ENCODE data around the gene EFCAB8.
"Not testable (repeated sequence)": the region's sequence is repeated elsewhere in the genome, so short reads cannot be mapped to it uniquely, and the experiment has no call there.

The EFCAB8 gene

DNA sequence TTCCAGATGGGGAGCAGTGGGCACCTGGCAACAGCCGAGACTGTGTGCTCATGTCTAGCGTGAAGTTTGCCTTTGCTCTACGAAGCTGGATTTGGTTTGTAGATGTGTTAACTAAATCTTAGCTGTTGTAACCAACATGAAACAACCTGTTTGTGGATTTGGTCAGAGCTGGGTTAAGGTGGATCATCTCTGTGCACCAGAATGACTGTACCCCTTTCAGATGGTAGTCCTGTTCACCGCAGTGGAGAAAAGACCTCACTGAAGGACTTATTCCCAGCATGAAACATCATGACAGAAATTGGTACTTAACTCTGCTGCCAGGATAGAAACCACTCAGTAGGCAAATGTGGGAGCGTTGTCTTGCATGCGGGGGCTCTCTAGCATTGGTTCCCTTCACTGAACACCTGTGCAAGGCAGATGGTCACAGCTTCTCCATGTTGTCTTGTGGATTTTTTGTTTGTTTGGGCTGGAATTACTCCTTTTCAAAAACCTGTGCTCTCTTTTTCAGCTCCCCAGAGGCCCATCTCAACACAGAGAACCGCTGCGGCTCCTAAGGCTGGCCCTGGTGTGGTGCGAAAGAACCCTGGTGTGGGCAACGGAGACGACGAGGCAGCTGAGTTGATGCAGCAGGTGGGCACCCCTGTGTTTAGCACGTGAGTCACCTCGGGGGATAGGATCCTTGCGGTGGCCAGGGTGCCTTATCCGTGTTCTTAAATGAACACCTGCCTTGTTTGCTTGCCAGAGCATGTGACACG, 19.3 kb upstream of the EFCAB8 start:
- DNase-seq (ENCODE audit: insufficient read length, low spot score) (no peak), FAIRE-seq (no peak)

DNA sequence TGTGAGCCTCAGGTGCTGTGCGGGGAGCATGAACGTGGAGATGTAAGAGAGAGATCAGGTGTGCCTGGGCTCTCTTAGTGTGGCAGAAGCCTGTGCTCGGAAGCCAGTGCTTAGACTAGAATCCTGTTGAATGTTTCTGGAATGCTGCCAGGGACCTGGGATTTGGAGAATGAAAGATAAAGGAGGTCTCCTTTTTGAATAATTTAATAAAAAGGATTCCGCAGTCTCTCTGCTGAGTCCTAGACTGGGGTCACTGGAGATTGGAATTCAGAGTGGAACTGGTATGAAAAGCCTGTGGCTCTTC, 18.8 kb upstream of the EFCAB8 start:
- DNase-seq (ENCODE audit: insufficient read length, low spot score) (no peak), FAIRE-seq (no peak)

DNA sequence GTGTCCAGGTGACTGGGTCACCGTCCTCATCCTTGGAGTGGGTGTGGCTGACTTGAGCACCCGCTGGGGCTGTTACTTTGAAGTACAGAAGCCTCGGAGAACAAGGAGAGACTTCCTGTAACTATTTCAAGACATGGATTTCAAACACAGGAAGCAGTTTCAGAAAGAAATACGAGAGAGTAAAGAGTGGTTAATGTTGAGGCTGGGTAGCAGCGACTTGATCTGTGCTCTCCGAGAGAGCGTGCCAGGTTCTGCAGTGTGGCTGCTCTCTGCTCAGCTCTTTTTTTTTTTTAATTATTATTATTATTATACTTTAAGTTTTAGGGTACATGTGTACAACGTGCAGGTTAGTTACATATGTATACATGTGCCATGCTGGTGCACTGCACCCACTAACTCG, 17.5 kb upstream of the EFCAB8 start:
- FAIRE-seq (no peak), DNase-seq (ENCODE audit: insufficient read length, low spot score) (no peak)

DNA sequence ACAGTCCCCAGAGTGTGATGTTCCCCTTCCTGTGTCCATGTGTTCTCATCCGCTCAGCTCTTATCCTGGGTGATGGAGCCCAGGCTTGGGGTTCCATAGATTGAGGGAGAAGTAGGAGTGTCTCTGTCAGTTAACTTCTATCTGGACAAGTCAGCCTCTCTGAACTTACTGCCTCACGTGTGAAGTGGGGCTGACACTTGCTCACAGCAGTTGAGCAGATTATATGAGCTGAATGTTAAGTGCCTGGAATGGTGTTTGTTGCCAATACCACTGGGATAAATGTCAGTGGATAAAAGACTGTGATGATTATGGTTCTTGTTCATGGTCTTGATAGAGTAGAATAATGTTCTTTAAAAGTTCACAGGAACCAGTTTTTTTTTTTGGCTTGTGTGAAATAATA, 17.1 kb upstream of the EFCAB8 start:
- FAIRE-seq (no peak), DNase-seq (ENCODE audit: insufficient read length, low spot score) (no peak)

DNA sequence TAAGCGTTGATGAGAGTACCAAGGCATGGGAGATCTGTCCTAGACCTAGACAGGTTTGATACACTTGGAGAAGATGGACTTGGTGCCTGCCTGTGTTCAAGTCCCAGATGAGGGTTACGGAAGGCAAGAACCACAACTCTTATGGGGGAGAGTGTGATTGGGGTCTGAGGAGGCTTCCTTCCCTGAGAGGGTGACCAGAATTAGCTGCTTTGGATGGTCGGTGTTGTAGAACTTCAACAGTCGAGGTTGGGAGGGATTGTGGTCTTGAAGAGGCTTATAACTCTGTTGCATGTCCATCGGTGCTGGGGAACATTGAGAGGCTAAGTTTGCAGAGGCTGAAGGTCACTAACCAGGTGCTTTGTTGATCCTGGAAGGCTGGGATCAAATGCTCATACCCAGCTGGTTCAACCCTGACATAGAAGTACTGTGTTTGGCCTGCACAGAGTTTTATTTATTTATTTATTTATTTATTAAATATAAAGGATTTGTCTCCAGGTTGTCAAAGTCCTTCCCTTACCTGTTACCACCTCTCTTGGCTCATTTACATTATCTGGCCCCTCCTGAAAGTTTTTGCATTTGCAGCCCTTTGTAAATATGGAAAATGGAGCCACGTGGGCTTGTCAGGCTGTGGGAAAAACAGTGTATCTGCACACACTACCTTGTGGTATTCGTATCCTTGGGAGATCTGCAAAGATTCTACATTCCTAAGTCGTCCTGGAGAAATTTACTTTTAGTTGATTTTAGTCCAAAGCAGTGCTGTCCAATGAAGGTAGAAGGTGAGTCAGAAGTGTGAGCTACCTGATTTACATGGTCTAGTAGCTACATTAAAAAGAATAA, 15.8 kb upstream of the EFCAB8 start:
- no peak for FAIRE-seq

DNA sequence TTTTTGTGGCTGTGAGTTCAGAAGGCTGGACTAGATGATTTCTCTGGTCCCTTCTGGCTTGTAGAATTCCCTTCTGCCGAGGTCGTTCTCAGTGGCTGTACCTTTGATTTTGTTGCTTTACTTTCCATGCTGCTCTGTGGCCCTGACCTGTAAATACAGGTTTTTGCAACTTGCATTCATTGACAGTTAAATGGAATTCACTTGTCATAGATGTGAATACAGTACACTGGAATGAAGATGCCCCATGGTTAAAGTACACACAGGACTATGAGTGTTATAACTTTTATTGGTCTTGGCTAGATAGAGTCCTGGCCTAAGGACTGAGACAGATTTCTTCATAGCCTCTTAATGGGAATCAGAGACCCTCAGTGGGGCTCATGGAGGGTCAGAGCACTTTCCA, 12.9 kb upstream of the EFCAB8 start:
- FAIRE-seq (no peak), DNase-seq (ENCODE audit: insufficient read length, low spot score) (no peak)

More for the DNA sequence above, 15.8 kb upstream of the EFCAB8 start:
- no peak for DNase-seq (ENCODE audit: insufficient read length, low spot score)

DNA sequence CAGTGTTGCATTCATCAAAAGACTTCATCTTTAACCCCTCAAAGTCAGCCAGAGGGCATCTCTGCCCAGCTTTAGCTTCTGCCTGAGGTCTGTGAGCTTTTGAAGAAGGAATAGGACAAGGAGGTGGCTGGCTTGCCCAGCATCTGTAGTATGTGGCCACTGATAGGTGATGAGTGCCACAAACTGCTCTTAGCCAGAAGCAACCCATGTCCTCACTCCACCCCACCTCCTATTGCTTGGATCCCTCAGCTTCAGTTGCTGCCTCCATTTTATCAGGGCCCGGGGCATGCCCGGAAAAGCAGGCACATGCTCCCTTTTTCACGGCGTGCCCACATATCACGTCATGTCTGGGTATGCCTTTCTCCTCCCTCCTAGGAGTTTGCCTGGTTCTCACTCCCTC, 11.9 kb upstream of the EFCAB8 start:
- DNase-seq (ENCODE audit: insufficient read length, low spot score) = no peak
- FAIRE-seq = no peak

DNA sequence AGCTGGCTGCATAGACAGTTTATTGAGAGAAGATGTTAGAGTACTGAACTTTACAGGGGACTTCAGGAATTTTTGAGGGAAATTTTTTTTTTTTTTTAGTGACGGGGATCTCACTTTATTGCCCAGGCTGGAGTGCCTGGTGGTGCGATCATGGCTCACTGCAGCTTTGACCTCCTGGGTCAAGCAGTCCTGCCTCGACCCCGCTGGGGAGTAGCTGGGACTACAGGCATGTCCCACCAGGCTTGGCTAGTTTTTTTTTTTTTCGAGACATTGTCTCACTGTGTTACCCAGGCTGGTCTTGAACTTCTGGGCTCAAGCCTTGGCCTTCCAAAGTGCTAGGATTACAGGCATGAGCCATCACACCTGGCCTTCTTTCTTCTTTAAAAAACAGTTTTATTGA, 10.8 kb upstream of the EFCAB8 start:
- FAIRE-seq = no peak
- no peak for DNase-seq (ENCODE audit: insufficient read length, low spot score)

DNA sequence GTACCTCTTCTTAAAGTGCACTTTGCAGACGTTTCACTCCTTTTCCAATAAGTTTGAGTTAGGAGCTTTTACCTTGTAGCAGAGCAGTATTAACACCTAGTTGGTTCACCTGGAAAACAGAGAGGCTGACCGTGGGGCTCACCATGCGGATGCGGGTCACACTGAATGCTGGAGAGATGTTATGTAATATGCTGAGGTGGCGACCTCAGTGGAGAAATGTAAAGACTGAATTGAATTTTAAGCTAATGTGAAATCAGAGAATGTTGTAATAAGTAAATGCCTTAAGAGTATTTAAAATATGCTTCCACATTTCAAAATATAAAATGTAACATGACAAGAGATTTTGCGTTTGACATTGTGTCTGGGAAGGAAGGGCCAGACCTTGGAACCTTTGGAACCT, 9.9 kb upstream of the EFCAB8 start:
- FAIRE-seq (no peak), DNase-seq (ENCODE audit: insufficient read length, low spot score) (no peak)

DNA sequence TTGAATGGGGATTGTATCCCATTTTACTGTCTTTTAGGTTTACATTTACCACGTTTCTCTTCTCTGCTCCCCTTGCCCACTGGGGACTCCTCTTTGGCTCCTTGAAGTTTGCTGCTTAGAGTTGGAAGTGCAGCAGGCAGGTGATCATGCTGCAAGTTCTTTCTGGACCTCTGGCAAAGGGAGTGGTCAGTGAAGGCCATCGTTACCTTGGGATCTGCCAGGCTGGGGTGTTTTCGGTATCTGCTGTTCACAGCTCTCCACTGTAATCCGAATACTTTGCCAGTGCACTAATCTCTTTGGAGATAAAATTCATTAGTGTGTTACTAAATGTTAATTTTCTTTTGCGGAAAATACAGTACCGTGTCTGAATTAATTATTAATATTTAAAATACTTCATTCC, 9.1 kb upstream of the EFCAB8 start:
- DNase-seq (ENCODE audit: insufficient read length, low spot score) = no peak

DNA sequence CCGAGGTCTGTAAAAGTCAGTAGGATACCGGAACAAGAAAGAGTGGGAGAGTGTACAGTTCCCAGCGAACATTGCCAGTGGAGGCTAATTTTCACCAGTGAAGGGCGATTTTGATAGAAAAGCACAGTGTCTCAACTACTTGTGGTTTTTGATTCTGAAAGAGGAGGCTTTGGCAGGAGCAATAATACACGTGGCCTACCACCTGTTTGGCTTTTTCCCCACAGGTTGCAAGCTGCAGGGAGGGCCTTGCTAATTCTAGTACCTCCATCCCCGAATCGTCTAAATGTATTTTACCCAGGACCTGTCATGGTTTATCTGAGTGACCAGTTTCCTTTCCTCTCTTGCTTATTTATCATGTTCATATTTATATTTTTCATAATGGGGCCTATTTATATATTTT, 3.3 kb upstream of the EFCAB8 start:
- no peak for FAIRE-seq
- DNase-seq (ENCODE audit: insufficient read length, low spot score) = no peak

More for the DNA sequence above, 9.1 kb upstream of the EFCAB8 start:
- FAIRE-seq = no peak

DNA sequence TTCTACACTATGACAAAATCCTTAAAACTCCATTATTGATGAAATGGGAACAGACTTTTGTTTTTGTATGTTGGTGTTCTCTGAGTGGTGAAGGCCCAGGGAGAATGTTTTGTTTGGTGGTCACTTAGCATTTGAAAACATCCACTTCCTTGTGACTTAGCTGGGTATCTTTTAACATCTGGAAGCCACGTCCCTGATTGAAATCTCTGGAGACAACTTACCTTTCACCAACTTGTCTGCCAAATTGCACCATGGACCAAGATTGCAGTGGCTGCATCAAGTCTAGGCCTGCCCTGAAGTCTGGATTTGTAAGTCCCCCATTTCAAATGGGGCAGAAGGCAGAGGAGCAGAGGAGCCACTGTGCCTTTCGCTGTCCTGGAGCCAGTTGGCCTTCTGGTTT, 534 bp upstream of the EFCAB8 start:
- FAIRE-seq (no peak), DNase-seq (ENCODE audit: insufficient read length, low spot score) (no peak)

DNA sequence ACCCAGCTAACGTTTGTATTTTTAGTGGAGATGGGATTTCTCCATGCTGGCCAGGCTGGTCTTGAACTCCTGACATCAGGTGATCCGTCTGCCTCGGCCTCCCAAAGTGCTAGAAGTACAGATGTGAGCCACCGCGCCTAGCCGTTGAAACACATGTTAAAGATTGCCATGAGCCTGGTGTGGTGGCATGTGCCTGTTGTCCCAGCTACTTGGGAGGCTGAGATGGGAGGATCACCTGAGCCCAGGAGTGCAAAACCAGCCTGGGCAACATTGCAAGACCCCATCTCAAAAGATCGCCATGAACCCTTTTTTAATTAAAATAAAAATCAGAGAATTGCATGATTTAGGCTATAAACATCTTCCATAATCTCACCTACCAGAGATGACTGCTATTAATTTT, 2.7 kb downstream of the EFCAB8 start:
- no peak for DNase-seq (ENCODE audit: insufficient read length, low spot score)
- FAIRE-seq = no peak

DNA sequence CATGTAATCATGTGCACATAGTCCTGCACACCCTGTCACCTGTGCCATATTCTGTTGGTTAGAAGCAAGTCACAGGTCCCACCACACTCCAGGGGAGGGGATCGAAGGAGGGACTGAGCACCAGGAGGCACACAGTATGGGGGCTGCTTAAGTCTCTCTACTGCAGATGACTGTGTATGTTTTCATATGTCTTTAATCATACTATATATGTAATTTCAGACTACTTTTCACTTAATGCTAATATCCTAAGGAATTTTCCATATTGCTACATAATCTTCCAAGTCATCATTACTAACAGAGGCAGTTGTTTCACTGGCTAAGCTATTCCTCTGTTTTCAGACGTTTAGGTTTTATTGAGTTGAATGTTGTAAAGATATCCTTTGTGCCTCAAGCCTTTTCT, 10.8 kb downstream of the EFCAB8 start:
- no peak for FAIRE-seq
- no peak for DNase-seq (ENCODE audit: insufficient read length, low spot score)

DNA sequence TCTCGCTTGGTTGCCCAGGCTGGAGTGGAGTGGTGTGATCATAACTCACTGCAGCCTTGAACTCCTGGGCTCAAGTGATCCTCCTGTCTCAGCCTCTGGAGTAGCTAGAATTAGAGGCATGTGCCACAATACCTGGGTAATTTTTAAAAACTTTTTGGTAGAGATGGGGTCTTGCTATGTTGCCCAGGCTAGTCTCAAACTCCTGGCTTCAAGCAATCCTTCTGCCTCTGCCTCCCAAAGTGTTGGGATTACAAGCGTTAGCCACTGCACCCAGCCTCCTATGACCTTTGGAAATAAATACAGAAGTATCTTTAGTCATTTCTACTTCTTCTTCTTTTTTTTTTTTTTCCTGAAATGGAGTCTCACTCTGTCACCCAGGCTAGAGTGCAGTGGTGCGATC, 11.8 kb downstream of the EFCAB8 start:
- FAIRE-seq; DNase-seq (ENCODE audit: insufficient read length, low spot score): not testable (repeated sequence)

DNA sequence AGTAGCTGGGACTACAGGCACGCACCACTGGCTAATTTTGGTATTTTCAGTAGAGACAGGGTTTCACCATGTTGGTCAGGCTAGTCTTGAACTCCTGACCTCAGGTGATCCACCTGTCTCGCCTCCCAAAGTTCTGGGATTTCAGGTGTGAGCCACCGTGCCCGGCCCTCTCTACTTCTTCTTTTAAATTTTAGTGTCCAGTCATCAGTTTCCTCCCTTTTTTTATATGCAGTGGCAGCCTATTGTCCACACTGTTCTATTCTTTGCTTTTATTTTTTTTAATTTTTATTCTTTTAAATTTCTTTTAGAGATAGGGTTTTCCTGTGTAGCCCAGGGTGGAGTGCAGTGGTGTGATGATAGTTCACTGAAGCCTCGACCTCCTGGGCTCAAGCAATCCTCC, 12.3 kb downstream of the EFCAB8 start:
- DNase-seq (ENCODE audit: insufficient read length, low spot score) = no peak
- no peak for FAIRE-seq

DNA sequence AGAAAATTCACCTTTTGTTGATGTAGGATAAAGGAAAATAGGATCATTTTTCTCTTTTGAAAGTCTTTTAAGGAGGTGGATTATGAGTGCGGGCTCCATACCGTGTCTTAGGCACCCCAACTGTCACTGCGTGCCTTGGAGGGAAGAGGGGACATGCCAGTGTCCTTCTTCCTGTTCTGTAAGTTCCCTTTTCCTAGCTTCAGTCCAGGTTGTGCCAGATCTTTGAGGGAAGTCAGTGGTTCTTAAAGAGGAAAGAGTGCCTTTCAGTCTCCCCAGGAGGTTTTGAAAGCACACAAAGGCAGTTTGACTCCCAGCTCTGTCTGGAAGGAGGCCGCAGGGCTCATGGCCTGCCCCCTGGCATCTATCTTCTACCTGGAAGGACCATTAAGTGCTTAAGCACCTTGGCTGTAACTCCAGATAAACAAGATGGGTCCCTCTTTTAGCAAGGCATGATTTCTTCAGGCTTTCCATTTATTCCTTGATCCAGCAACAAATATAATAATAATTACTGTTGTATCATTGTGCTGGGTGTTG, 13.0 kb downstream of the EFCAB8 start:
- FAIRE-seq (no peak), DNase-seq (ENCODE audit: insufficient read length, low spot score) (no peak)

DNA sequence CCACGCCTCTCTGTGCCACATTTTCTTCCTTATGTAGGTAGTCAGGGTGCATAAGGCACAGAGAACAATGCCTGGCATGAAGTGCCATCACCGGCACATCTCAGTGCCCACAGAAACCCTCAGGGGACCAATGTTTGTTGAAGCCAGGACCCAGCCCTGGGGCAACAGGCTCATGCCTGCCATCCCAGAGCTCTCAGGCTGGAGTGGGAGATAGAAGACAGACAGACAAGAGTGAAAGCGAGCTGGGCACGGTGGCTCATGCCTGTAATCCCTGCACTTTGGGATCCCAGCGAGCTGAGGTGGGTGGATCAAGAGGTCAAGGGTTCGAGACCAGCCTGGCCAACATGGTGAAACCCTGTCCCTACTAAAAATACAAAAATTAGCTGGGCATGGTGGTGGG, 13.5 kb downstream of the EFCAB8 start:
- DNase-seq (ENCODE audit: insufficient read length, low spot score) (no peak), FAIRE-seq (no peak)

DNA sequence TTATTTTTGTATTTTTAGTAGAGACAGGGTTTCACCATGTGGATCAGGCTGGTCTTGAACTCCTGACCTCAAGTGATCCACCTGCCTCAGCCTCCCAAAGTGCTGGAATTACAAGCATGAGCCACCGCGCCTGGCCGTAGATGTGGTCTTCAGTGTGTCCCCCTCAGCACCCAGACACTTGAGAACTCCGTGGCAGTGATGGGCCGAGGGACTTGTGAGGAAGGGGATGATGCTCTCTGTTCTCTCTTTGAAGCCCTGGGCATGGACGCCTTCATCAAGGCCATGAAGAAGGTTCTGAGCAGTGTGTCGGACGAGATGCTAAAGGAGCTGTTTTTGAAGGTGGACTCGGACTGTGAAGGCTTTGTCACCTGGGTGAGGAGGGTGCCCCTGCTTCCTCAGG, 16.9 kb downstream of the EFCAB8 start:
- DNase-seq (ENCODE audit: insufficient read length, low spot score) (no peak), FAIRE-seq (no peak)

DNA sequence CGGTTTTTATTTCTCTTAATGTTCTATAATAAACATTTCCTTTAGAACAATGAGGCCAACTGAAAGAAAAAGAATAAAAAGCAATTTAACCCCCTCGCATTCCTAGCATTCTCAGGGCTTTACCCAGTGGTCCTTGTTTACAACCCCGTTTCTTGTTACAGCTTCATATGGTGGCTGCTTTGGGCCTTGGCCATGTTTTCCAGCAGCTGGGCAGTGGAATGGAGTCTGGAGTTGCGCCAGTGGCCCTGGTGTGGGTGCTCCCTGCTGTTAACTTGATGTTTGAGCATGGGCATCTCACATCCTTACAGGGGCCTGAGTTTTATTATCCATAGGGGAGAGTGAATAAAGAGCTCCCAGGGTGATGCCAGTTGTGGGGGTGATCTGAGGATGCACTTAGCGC, 18.8 kb downstream of the EFCAB8 start:
- FAIRE-seq = no peak
- peak; percentile 46 for DNase-seq (ENCODE audit: insufficient read length, low spot score)

DNA sequence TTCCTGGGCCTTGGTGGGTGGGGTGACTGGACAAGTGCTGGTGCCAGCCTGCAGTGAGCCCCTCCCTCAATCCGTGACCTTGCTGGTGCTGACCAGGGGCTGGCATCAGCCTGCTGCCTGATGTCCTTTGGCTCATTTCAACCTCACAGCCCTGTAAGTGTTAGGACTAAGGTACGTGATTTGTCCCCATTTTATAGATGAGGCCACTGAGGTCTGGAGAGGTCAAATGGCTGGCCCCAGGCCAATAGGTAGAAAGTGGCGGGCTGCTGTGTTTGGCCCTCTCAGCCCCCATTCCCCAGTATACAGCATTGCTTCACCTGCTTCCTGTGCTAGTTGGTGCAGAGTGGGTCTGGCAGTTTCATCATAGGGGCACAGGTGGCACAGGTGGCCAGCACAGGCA, 20.1 kb downstream of the EFCAB8 start:
- no peak for FAIRE-seq
- no peak for DNase-seq (ENCODE audit: insufficient read length, low spot score)

DNA sequence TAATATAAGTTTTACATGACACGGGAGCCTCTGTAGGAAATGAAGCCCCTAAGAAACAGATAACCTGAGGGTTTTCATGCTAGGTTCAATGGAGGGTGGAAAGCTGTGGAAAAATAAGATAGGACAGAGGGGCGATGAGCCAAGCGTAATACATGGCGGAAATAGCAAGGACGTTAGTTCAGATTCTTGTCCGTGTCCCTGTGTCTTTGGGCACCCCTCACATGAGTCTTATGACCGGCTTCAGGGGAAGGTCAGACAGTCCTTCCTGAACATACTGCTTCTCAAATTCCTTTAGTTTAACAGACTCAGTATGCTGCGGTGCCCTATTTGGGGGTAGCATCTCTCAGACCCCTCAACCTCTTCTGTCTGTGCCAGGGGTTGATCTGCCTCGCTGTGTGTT, 20.8 kb downstream of the EFCAB8 start:
- no peak for DNase-seq (ENCODE audit: insufficient read length, low spot score)
- FAIRE-seq = no peak
